DND-41 (cell line): Measurements from ENCODE around the gene MYO16.

ENCODE experiments used
- CTCF ChIP-seq: IDR thresholded peaks from 2 replicates; pipeline ENCODE4 v1.5.1; 2012; ENCODE audit warnings: borderline replicate concordance, low read length, moderate library complexity, mild to moderate bottlenecking; ENCODE audit not compliant: poor library complexity, severe bottlenecking; ENCODE audit errors: extremely low read depth
- EZH2 ChIP-seq: IDR thresholded peaks from 3 replicates; pipeline ENCODE4 v1.6.1; 2012; ENCODE audit warnings: borderline replicate concordance, low read depth, mild to moderate bottlenecking, moderate library complexity, low read length, inconsistent platforms; ENCODE audit not compliant: severe bottlenecking

GRCh38 chr13:108924541-108924940 is 295.1 kb downstream of the MYO16 start:
- no peak for TF ChIP-seq CTCF
- TF ChIP-seq EZH2, result no peak
